ENCODE results near the gene USE1.

DNA sequence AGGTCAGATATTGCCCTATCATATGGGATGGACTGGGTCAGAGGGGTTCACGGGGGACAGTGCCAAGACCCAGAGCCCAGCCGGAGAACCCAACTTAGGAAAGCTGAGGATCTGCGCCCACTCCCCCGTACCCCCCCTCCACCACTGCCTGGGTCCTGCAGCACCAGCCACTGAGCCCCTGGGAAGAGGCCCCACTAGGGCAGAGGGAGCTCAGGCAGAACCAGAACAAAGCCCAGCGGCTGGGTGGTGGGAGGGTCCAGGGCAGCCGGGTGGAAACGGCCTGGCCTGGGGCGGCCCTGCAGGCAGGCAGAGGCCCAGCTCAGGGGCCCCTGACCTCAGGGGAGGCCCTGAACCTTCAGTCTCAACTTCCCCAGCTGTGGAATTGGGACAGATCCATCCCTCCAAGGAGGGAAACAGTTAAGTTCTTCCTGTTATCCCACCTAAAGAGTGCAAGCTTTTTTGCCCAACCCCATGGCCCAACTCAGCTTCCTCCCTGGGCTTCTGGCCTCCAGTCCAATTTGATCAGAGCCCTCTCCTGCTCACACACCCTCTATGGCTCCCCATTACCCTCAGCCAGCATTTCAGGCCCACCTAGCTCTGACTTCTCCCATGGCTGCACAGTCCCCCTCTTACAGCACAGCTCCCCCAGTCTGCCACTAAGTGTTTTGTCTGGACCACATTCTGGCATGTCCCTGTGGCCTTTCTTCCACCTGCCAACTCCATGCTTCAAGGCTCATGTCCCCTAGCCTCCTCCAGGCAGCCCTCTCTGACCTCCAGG is 27.5 kb downstream of the USE1 start:
- TF ChIP-seq, protein P1, sequence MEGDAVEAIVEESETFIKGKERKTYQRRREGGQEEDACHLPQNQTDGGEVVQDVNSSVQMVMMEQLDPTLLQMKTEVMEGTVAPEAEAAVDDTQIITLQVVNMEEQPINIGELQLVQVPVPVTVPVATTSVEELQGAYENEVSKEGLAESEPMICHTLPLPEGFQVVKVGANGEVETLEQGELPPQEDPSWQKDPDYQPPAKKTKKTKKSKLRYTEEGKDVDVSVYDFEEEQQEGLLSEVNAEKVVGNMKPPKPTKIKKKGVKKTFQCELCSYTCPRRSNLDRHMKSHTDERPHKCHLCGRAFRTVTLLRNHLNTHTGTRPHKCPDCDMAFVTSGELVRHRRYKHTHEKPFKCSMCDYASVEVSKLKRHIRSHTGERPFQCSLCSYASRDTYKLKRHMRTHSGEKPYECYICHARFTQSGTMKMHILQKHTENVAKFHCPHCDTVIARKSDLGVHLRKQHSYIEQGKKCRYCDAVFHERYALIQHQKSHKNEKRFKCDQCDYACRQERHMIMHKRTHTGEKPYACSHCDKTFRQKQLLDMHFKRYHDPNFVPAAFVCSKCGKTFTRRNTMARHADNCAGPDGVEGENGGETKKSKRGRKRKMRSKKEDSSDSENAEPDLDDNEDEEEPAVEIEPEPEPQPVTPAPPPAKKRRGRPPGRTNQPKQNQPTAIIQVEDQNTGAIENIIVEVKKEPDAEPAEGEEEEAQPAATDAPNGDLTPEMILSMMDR (IDR thresholded peaks at IDR 0.05), result no peak
- TF ChIP-seq POLR2AphosphoS5 (IDR thresholded peaks at IDR 0.05) (no peak), POLR2A (IDR thresholded peaks at IDR 0.05) (no peak)
